Left ventricle myocardium superior (tissue), 1 donor: Measurements from ENCODE around the gene FBXW4. TPM values are rescaled to one million over a fixed set of nuclear protein-coding genes. Genes with fewer than 3 reads are reported as not detected.

Experiments used
- ATAC-seq: fragments of 200-7000 bp; cut with Tn5 transposase; one replicate; pipeline ENCODE4 v1.9.1; 2020; ENCODE audit warnings: mild to moderate bottlenecking, moderate library complexity
- DNase-seq: peaks from one replicate; pipeline ENCODE4 v3.0.0-alpha.2; 2020
- intact Hi-C: fragments of 100-400 bp; cut with micrococcal nuclease; formaldehyde crosslinking; loops from one replicate; pipeline ENCODE4 v1.11.0; 2022
- total RNA-seq: library from RNA; stranded (reverse); fragmentation: NEBNext Ultra II Directional; extraction: Animal tissue kit (Norgen Biotek cat#: 25700); gene quantifications from one replicate; pipeline ENCODE4 v1.2.1, GENCODE V29; 2021
- donor health status: DM: no; HTN: yes; CAD: no; lungs with severe emphysema.

Gene FBXW4
- total RNA-seq, 1 donor from 2014 or later = 106 TPM

GRCh38 chr10:101575091-101575490, 119.9 kb downstream of the FBXW4 start:
- DNase-seq = no peak
- intact Hi-C loops = no loop called here
- ATAC-seq = no peak

GRCh38 chr10:101573885-101574753, 120.9 kb downstream of the FBXW4 start:
- intact Hi-C loops = no loop called here
- ATAC-seq (no peak), DNase-seq (no peak)

- ATAC-seq (no peak), DNase-seq (no peak)
- intact Hi-C loops = no loop called here
Observed at GRCh38 chr10:101572785-101573184, 122.2 kb downstream of the FBXW4 start.

- DNase-seq (no peak), ATAC-seq (no peak)
- intact Hi-C loops = no loop called here
Observed at GRCh38 chr10:101572126-101572525, 122.8 kb downstream of the FBXW4 start.

GRCh38 chr10:101571271-101571925, 123.6 kb downstream of the FBXW4 start:
- intact Hi-C loops = no loop called here
- ATAC-seq (no peak), DNase-seq (no peak)

GRCh38 chr10:101570428-101571270, 124.3 kb downstream of the FBXW4 start:
- DNase-seq (peak; percentile 38), ATAC-seq (peak; percentile 36)
- intact Hi-C loops = no loop called here

- ATAC-seq = peak; percentile 94
- intact Hi-C loops = no loop called here
- peak; percentile 89 for DNase-seq
Observed at GRCh38 chr10:101569622-101570427, 125.1 kb downstream of the FBXW4 start.

- DNase-seq = no peak
- ATAC-seq = no peak
- intact Hi-C loops = no loop called here
Observed at GRCh38 chr10:101569323-101569621, 125.7 kb downstream of the FBXW4 start.

GRCh38 chr10:101568054-101568745, 126.8 kb downstream of the FBXW4 start:
- DNase-seq = no peak
- intact Hi-C loops = no loop called here

GRCh38 chr10:101567165-101568006, 127.6 kb downstream of the FBXW4 start:
- no peak for ATAC-seq
- intact Hi-C loops = no loop called here
- no peak for DNase-seq

More at GRCh38 chr10:101568054-101568745, 126.8 kb downstream of the FBXW4 start:
- ATAC-seq = no peak

GRCh38 chr10:101566333-101567164, 128.4 kb downstream of the FBXW4 start:
- DNase-seq (peak; percentile 46), ATAC-seq (no peak)
- intact Hi-C loops = no loop called here

GRCh38 chr10:101565936-101566332, 129.0 kb downstream of the FBXW4 start:
- intact Hi-C loops = no loop called here
- DNase-seq (no peak), ATAC-seq (no peak)

- intact Hi-C loops = no loop called here
- DNase-seq = no peak
Observed at GRCh38 chr10:101565370-101565900, 129.5 kb downstream of the FBXW4 start.

GRCh38 chr10:101564490-101564991, 130.4 kb downstream of the FBXW4 start:
- no peak for DNase-seq
- no peak for ATAC-seq
- intact Hi-C loops = no loop called here

More at GRCh38 chr10:101565370-101565900, 129.5 kb downstream of the FBXW4 start:
- no peak for ATAC-seq

- no peak for DNase-seq
- intact Hi-C loops = no loop called here
- no peak for ATAC-seq
Observed at GRCh38 chr10:101563497-101564040, 131.4 kb downstream of the FBXW4 start.

GRCh38 chr10:101563007-101563406, 132.0 kb downstream of the FBXW4 start:
- no peak for DNase-seq
- no peak for ATAC-seq
- intact Hi-C loops = no loop called here
